GM18520 (cell line): ENCODE measurements around the gene TMEM207.

Experiments
- ATAC-seq: cut with Tn5 transposase; IDR thresholded peaks from one replicate; pipeline ENCODE4 v1.9.1; 2021; ENCODE audit not compliant: unreplicated experiment

The TMEM207 gene

DNA sequence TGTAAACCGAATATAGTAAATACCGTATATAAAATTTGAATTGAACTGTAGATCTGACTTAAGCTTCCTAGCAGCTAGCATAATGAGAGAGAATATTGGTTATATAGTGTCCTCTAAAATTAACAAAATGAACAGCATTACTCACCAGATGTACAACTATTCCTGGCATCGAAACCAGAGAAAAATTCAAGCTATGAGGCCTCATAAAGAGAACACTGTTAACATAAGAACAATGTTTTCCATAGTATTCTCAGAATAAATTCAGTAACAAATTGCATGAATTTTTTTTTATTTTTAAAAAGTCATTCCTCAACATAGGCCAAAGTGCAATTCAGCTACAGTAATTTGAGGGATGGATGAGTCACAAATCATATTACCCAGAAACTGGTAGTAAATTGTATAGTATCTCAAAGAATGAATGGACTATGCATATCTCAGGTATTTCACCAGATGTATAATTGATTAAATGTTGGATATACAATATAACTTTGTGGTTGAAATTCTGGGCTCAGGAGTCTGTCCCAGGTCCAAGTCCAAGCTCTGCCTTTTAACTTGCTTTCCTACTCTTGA lies 5.0 kb downstream of the TMEM207 start:
- no peak for ATAC-seq

DNA sequence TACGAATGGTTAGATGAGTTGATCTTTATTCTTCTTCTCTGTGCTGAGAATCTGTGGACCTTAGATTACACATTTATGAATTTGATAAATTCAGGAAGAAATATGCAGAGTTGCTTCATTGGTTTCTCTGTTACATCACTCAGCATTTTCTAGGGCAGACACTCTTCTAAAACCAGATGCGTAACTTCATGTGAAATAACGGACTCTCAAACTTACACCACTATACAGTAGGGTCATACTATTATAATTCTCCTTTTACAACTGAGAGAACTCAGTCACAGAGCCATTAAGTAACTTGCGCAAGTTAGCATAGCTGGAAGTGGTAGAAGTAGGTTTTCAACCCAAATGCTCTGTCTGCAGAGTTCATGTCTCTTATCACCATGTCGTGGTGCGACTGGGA lies 5.7 kb downstream of the TMEM207 start:
- no peak for ATAC-seq

- ATAC-seq: no peak
These were observed 6.4 kb downstream of the TMEM207 start for GRCh38 chr3:190443257-190443656.

GRCh38 chr3:190442240-190442639 lies 7.5 kb downstream of the TMEM207 start:
- no peak for ATAC-seq

DNA sequence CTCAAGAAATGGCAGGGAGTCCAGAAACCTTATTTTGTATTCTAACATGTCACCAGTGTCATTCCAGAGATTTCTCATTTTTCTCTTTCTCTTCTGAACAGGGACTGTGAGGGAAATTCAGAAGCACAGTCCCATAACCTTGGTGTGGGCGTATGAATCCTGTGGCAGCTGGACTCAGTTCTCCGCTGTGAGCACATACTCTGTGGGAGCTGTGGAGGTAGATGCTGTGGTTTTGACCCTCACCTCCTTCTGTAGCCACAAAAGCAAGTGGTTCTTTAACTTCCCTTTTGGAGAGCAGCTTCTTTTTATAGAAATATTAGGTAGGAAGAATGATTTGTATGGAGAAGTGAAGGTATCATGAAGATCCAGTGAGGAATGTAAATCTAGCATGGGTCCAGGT lies 13.4 kb downstream of the TMEM207 start:
- no peak for ATAC-seq

- ATAC-seq: no peak
These were observed 14.1 kb downstream of the TMEM207 start for GRCh38 chr3:190435618-190436017.

DNA sequence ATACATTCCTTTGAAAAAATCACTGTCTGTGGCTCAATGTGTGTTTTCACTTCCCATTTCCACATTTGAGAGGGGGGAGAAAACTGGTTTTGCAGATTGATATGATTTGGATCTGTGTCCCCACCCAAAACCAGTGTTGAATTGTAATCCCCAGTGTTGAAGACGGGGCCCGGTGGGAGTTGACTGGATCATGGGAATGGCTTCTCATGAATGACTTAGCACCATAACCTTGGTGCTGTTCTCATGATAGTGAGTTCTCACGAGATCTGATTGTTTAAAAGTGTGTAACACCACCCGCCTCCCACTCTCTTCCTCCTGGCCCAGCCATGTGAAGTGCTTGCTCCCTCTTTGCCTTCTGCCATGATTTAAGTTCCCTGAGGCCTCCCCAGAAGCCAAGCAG lies 16.1 kb downstream of the TMEM207 start:
- ATAC-seq: no peak

DNA sequence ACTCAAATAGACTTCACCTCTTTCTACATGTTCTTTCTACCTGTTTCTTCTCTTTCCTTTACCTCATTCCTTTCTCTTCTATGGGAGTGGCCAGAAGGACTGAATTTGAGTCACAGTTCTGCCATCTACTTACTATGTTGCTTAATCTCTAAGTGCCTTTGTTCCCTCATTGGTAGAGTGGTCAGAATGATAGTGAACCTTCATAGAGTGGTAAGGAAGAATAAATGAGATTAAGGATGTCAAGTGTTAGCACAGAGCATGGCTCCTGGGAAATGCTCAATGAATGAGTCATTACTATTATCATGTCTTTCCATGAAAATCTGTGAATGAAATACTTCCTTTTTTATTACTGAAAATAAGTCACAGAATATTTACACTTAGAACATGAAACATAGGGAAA lies 17.5 kb downstream of the TMEM207 start:
- no peak for ATAC-seq

GRCh38 chr3:190430906-190431305 lies 18.8 kb downstream of the TMEM207 start:
- ATAC-seq: no peak

DNA sequence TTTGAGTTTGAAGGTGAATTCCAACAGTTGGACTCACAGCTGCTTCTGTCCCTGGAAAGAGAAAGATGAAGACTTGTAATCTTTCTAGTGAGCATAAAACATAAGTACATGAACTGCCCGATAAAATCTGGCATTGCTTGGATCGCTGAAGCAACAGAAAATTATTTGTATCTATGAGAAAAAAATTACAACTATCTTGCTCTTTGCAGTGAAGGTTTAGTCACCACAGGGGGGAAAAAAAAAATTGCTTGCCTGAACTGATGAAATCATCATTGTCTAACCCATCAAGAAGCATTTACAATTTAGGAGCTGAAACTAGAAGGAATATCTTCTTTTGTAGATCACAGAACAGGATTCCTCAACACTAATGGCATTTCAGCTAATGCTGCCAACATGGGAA lies 20.0 kb downstream of the TMEM207 start:
- no peak for ATAC-seq

DNA sequence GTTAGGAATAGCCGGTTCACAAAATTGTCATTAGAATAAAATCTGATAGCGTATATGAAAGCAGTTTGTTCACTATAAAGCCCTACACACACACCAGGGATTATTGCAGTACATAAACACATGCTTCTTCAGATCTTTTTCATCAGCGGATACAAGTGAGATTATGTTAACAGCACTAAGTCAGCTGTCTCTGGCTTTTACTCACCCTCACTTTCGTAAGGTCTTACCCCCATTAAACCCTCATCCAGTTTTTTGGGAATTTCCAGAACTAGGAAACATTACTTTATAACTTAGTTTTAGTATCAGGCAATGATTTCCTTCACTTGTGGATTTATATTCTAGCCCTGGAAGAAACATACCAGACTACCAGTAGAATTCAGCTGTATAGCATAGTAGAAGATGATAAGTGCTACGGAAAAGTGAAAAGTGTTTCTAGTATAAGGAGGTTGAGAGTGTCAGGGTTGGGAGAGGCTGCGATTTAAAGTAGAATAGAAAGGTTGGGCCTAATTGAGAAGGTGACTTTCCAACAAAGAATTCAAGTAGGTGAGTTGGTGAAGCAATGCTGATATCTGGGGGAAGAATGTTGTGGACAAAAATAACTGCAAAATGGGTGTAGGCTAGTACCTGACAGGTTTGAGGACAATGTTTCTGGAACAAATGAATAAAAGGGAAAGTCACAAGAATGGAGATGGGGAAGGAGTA lies 22.7 kb downstream of the TMEM207 start:
- no peak for ATAC-seq

DNA sequence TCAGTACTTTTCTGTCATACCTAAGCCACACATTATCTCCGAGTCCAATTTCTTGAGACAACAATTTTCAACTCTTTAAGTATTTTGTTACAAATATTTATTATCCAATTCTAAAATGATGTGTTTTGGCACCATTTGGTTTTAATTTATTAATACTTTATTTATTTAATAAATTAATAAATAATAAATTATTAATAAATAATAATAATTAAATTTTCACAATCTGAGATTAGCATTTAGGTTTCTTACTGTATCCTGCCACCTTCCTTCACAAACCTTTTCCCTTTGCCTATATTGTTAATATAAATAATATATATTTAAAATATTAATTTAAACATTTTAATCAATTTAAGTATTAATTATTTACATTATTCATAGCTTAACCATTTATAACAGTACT lies 23.9 kb downstream of the TMEM207 start:
- ATAC-seq: no peak

GRCh38 chr3:190424478-190425439 lies 24.9 kb downstream of the TMEM207 start:
- ATAC-seq: peak; percentile 40

DNA sequence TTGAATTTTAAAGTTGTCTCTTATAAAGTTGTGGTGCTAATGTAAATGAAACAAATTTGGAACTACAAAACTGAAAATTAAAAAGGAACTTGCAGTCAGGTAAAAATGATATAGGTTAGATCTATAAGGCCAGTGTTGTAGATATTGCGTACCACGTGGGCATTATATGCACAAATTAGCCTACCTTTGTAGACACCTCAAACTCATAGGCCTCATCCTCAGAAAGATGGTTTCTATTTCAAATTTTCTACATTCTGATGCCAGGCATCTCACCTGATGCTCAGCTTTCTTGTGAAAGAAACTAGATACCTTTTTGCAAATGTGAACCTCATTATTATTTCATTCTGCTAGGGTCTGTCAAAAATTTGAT lies 25.6 kb downstream of the TMEM207 start:
- no peak for ATAC-seq

DNA sequence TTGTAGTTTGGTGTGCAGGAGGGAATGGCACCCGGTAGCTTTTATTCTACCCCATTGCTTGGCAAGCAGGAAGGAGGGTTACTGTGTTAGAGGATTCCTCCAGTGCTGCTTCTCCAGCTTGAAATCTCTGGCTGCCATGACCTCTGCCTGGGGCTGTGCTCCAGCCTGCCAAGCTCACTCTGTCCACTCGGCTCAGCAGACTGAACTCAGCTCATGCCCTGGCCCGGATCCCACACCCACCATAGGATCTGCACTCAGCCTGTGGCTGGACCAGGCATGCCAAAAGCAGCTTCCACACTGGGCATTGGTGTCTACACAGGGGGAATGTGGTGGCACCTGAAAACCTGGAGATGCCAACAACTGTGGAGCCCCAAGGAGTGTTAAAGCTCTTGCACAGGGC lies 35.4 kb downstream of the TMEM207 start:
- no peak for ATAC-seq

GRCh38 chr3:190404715-190405114 lies 45.0 kb downstream of the TMEM207 start:
- ATAC-seq: no peak

GRCh38 chr3:190401963-190402362 lies 47.7 kb downstream of the TMEM207 start:
- ATAC-seq: no peak

DNA sequence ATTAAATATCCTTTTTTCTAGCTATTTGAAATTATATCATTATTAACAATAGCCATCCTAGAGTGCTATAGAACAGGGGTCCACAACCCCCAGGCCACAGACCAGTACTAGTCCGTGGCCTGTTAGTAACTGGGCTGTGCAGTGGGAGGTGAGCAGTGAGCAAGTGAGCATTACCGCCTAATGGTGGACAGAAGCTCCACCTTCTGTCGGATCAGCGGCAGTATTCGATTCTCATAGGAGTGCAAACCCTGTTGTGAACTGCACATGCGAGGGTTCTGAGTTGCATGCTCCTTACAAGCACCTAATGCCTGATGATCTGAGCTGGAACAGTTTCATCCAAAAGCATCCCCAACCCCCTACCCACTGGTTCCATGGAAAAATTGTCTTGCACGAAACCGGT lies 50.0 kb downstream of the TMEM207 start:
- no peak for ATAC-seq

DNA sequence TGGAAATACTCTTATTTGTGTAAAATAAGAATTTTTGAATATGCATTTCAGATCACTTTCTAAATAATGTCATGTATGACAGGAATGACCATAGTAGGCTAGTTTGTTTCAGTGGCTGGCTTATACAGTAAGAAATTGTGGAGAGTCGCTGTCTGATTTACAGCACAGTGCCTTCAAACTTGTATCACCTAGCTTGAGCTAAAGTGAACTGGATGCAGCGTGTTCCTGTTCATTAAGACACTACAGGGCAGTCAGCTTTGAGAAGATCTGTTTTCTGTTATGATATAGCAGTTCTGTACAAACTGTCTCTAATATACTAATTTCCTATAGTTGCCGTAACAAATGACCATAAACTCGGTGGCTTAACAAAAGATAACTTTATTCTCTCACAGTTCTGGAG lies 51.8 kb downstream of the TMEM207 start:
- ATAC-seq: no peak

- ATAC-seq: no peak
These were observed 53.7 kb downstream of the TMEM207 start for GRCh38 chr3:190396001-190396400.

DNA sequence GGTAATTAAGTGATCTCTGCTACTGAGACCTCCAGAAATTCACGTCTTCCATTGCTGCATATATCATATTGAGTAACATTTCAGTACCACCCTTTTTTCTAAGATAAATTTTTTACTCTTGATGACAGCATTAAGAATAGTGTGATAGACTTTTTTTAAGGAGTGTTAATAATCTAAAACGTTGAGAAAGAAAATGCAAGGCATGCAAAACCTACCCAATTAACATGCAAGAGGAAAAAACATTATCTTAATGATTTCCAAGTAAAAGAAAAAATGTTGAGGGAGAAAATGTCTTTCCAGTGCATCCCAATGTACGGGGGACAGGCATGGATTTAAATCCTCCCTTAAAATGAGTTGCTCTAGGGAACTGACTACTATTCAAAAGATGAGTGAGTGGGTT lies 61.0 kb downstream of the TMEM207 start:
- ATAC-seq: no peak
